Transverse colon (tissue), 4 donors: ENCODE data around the gene COL20A1. TPM values are rescaled to one million over a fixed set of nuclear protein-coding genes. Genes with fewer than 3 reads are reported as not detected.

Source experiments
- DNase-seq: peaks from one replicate; pipeline ENCODE4 v3.0.0-alpha.2; 2019
- H3K27ac ChIP-seq, 4 donors: fragments of 200-600 bp; sonication (generic); 2 replicates each; pipeline ENCODE4 v1.5.1; 2016 to 2018; ENCODE audit warnings: inconsistent platforms in 4 of 4
- H3K27me3 ChIP-seq: fragments of 200-600 bp; sonication (generic); 2 replicates; pipeline ENCODE4 v1.5.1; 2017; ENCODE audit warnings: inconsistent platforms
- H3K36me3 ChIP-seq, 4 donors: fragments of 200-600 bp; sonication (generic); 2 replicates each; pipeline ENCODE4 v1.5.1; 2017 to 2019; ENCODE audit warnings: inconsistent platforms in 4 of 4
- H3K4me1 ChIP-seq, 4 donors: fragments of 200-600 bp; sonication (generic); 2 replicates each; pipeline ENCODE4 v1.5.1; 2017 to 2020; ENCODE audit warnings: inconsistent platforms in 4 of 4
- H3K4me3 ChIP-seq, 4 donors: fragments of 200-600 bp; sonication (generic); 1 replicate in 1 of 4; 2 replicates in 3 of 4; pipeline versions ENCODE4 v1.5.1 to v1.6.1; 2017 to 2019; ENCODE audit warnings: inconsistent platforms in 4 of 4
- H3K9me3 ChIP-seq, 2 donors: fragments of 200-600 bp; sonication (generic); 2 replicates each; pipeline ENCODE4 v1.5.1; 2017 to 2019; ENCODE audit warnings: inconsistent platforms in 2 of 2
- CTCF ChIP-seq, 5 experiments: fragments of 200-600 bp in 3 of 5; fragments of 450-650 bp in 2 of 5; sonication (generic) in 3 of 5; IDR thresholded peaks; 1 replicate in 2 of 5; 2 replicates in 3 of 5; pipeline ENCODE4 v1.5.1; 2016 to 2017; ENCODE audit warnings: antibody characterized with exemption in 5 of 5, inconsistent platforms in 3 of 5, mild to moderate bottlenecking in 2 of 5, moderate library complexity in 1 of 5
- EP300 ChIP-seq: sonication (generic); formaldehyde crosslinking; IDR thresholded peaks from one replicate; pipeline ENCODE4 v1.6.1; 2017; ENCODE audit warnings: antibody characterized with exemption, low read depth
- POLR2A ChIP-seq: fragments of 450-650 bp; IDR thresholded peaks from one replicate; pipeline ENCODE4 v1.6.1; 2016; ENCODE audit warnings: antibody characterized with exemption, mild to moderate bottlenecking, moderate library complexity
- POLR2AphosphoS5 ChIP-seq, 3 donors: sonication (generic); formaldehyde crosslinking; IDR thresholded peaks; one replicate each; pipeline ENCODE4 v1.6.1; 2016; ENCODE audit warnings: antibody characterized with exemption in 3 of 3
- WGBS, 2 donors: methylation state at CpG; one replicate each; pipeline ENCODE4 v1.1.5; 2018; ENCODE audit warnings: low coverage in 1 of 2; 5-methylcytosine and 5-hydroxymethylcytosine counted together
- in situ Hi-C, 4 donors: fragments of 200-750 bp; cut with MboI; loops; one replicate each; pipeline versions ENCODE4 v1.15.0 to v1.15.1; 2017; ENCODE audit warnings: low sequenced_read_pairs in 3 of 4, low pct_ligation_motif_present in 1 of 4, low pct_unique_long_range_greater_than_20kb in 1 of 4
- intact Hi-C: fragments of 100-400 bp; cut with DNase I; formaldehyde crosslinking; loops from one replicate; pipeline ENCODE4 v1.15.1; 2023; ENCODE audit warnings: low total_unique reads
- total RNA-seq, 4 donors: library from RNA; depleted of rRNA; stranded (reverse); fragments of >200 nt; gene quantifications; one replicate each; pipeline ENCODE4 v1.1.0, GENCODE V29; 2016

COL20A1 gene
- total RNA-seq, 4 donors from 2014 or later = 43.8 TPM; not detected in 3

- Histone ChIP-seq H3K36me3 (peaks cover 0 to 26% (median 13%) of the 10 kb centered on the region in 4 donors), H3K27me3 (no peaks in the 10 kb centered on the region), H3K4me3 (no peak overlapping the region), H3K4me1 (no peaks in the 10 kb centered on the region), H3K27ac (no peak overlapping the region), H3K9me3 (no peaks in the 10 kb centered on the region)
- in situ Hi-C loops = no loop called here
- no peak for DNase-seq
- TF ChIP-seq EP300 (no peak), POLR2AphosphoS5 (IDR thresholded peaks at IDR 0.05) (no peak), CTCF (IDR thresholded peaks at IDR 0.05) (peak in 1 of 5 experiments; percentile 3), POLR2A (no peak)
- WGBS, 2 donors = 94% methylated on average over 11 of the region's 19 CpGs; no CpG with 5 or more reads in 1 of the 2 donors
- intact Hi-C loops = no loop called here
These were observed 11.9 kb upstream of the COL20A1 start for GRCh38 chr20:63280929-63281545.

- H3K27ac ChIP-seq = no peak overlapping the region
- 89% methylated on average over 36 of the region's 38 CpGs; no CpG with 5 or more reads in 1 of the 2 donors for WGBS, 2 donors
- H3K27me3 ChIP-seq = no peaks in the 10 kb centered on the region
- H3K4me1 ChIP-seq = no peaks in the 10 kb centered on the region
- no peak overlapping the region for H3K4me3 ChIP-seq
- in situ Hi-C loops = no loop called here
- H3K9me3 ChIP-seq = no peaks in the 10 kb centered on the region
- no peak for TF ChIP-seq POLR2A
- intact Hi-C loops = no loop called here
- H3K36me3 ChIP-seq = peaks cover 0 to 26% (median 13%) of the 10 kb centered on the region in 4 donors
- no peak for DNase-seq
These were observed 11.0 kb upstream of the COL20A1 start for GRCh38 chr20:63281742-63282665.

- WGBS, 2 donors = 82% methylated on average over 17 of the region's 17 CpGs; no CpG with 5 or more reads in 1 of the 2 donors
- Histone ChIP-seq H3K36me3 (peaks cover 0 to 26% (median 10%) of the 10 kb centered on the region in 4 donors), H3K27ac (no peak overlapping the region), H3K4me3 (no peak overlapping the region), H3K4me1 (no peaks in the 10 kb centered on the region), H3K27me3 (no peaks in the 10 kb centered on the region), H3K9me3 (no peaks in the 10 kb centered on the region)
- in situ Hi-C loops = no loop called here
- no peak for DNase-seq
- intact Hi-C loops = no loop called here
- TF ChIP-seq EP300 (no peak), POLR2AphosphoS5 (IDR thresholded peaks at IDR 0.05) (no peak), CTCF (IDR thresholded peaks at IDR 0.05) (no peak), POLR2A (no peak)
These were observed 10.0 kb upstream of the COL20A1 start for GRCh38 chr20:63282946-63283345.

- no peaks in the 10 kb centered on the region for H3K9me3 ChIP-seq
- 93% methylated on average over 33 of the region's 33 CpGs; no CpG with 5 or more reads in 1 of the 2 donors for WGBS, 2 donors
- peaks cover 0 to 26% (median 10%) of the 10 kb centered on the region in 4 donors for H3K36me3 ChIP-seq
- in situ Hi-C loops (no loop called here), intact Hi-C loops (no loop called here)
- H3K4me1 ChIP-seq = no peaks in the 10 kb centered on the region
- DNase-seq = no peak
- no peak overlapping the region for H3K4me3 ChIP-seq
- H3K27ac ChIP-seq = no peak overlapping the region
- no peak for TF ChIP-seq EP300
- TF ChIP-seq CTCF (IDR thresholded peaks at IDR 0.05) = no peak
- no peaks in the 10 kb centered on the region for H3K27me3 ChIP-seq
These were observed 9.4 kb upstream of the COL20A1 start for GRCh38 chr20:63283397-63284082.
